ENCODE results near the gene RAB11FIP4. TPM values are rescaled to one million over a fixed set of nuclear protein-coding genes. Genes with fewer than 3 reads are reported as not detected.

RAB11FIP4 gene
- total RNA-seq, 1 donor, result 0.09 TPM

DNA sequence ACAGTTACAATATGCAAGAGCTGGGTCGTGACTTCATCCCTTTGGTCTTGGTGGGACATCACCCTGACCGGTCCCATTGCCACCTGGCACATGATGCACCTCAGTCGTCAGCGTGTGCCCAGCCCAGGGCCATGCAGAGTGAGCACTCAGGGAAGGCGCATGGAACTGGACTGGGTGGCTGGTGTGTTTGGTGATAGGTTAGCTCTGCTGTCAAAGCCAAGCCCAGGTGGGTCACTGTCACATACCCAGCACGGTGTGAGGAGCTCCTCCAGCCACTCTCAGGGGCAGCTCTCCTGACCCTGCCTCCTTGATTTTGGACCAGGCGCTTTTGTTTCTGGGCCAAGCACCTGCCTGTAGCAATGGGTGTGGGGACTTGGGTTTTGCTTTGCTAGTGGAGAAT, 180.9 kb downstream of the RAB11FIP4 start:
- H3K4me3 ChIP-seq (ENCODE audit: low read depth, low read length), result no peak overlapping the region
- DNase-seq (ENCODE audit: low read depth), result no peak
- no peak for TF ChIP-seq CTCF (IDR thresholded peaks at IDR 0.05; ENCODE audit: insufficient read depth, low read length)

DNA sequence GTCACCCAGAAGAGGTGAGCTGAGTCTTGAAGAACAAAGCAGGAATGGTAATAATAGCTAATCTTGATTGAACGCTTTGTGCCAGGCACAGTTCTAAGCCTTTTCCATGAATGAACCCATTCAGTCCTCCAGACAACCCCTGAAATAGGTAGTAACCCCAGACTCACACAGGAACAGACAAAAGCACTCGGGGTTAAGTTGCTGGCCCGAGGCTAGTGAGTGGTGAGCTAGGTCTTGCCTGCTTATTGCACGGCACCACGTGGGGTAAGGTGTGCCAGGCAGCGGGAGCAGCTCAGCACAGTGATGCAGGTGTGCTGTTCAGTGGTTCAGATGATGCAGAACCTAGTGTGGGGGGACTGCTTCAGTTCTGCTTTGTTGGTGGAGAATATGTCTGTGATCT, 181.6 kb downstream of the RAB11FIP4 start:
- DNase-seq (ENCODE audit: low read depth), result no peak
- H3K4me3 ChIP-seq (ENCODE audit: low read depth, low read length), result no peak overlapping the region
- TF ChIP-seq CTCF (IDR thresholded peaks at IDR 0.05; ENCODE audit: insufficient read depth, low read length), result no peak

DNA sequence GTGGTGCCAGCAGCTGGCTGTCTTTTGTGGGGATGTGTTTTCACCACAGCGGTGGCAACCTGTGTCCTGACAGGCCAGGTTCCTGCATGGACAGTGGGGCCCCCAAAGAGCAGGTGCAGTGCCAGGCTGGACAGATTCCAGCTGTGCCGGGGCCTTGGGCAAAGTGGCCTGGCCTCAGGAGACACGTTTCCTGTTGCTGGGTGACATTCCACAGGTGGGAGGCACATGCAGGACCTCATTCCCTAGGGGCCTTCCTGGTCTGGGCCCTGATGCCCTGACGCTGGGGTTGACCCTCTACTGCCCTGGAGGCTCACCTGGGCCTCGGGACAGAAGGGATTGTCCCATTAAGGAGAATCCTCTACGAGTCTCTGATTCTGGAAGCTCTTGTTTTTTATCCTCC, 182.4 kb downstream of the RAB11FIP4 start:
- no peak for DNase-seq (ENCODE audit: low read depth)
- H3K4me3 ChIP-seq (ENCODE audit: low read depth, low read length), result no peak overlapping the region
- TF ChIP-seq CTCF (IDR thresholded peaks at IDR 0.05; ENCODE audit: insufficient read depth, low read length), result no peak

GRCh38 chr17:31574458-31574857, 183.0 kb downstream of the RAB11FIP4 start:
- no peak for DNase-seq (ENCODE audit: low read depth)
- no peak for TF ChIP-seq CTCF (IDR thresholded peaks at IDR 0.05; ENCODE audit: insufficient read depth, low read length)
- no peak overlapping the region for H3K4me3 ChIP-seq (ENCODE audit: low read depth, low read length)

DNA sequence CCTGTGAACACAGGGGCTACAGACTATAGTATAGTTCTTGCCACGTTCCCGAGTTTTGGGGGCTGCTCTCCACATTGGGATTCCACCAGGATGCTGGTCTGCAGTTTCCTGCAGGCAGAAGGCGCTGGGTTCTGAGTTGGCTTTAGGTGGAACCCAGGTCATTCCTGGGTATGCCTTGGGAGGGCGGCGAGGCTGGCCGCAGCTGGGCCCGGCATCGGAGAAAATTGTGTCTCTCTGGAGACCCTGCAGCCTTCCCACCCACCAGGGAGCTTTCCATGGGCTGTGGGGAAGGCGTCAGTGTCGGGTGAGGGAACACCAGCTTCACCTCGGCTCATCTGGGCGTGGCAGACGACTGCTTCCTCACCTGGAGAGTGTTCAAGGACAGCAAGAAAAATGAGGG, 183.6 kb downstream of the RAB11FIP4 start:
- H3K4me3 ChIP-seq (ENCODE audit: low read depth, low read length), result no peak overlapping the region
- DNase-seq (ENCODE audit: low read depth), result no peak
- no peak for TF ChIP-seq CTCF (IDR thresholded peaks at IDR 0.05; ENCODE audit: insufficient read depth, low read length)

DNA sequence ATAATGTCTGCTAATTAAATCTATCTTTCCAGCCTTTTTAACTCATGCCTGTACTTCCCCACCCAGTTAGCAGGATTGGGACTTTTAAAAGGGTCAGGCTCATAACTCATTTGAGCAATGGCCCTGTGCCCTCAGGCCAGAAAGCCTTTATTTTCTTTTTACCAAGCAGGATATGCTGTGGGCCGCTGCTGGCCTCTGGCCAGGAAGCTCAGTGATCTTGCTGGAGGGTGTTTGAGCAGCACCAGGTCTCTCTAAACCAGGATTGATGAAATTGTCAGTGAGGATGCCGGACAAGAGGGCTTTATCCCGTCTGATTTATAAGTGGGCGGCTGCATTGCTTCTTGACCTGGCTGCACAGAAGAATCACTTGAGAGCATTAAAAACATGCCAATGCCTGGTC, 187.8 kb downstream of the RAB11FIP4 start:
- H3K4me3 ChIP-seq (ENCODE audit: low read depth, low read length), result no peak overlapping the region
- DNase-seq (ENCODE audit: low read depth), result no peak
- TF ChIP-seq CTCF (IDR thresholded peaks at IDR 0.05; ENCODE audit: insufficient read depth, low read length), result no peak

DNA sequence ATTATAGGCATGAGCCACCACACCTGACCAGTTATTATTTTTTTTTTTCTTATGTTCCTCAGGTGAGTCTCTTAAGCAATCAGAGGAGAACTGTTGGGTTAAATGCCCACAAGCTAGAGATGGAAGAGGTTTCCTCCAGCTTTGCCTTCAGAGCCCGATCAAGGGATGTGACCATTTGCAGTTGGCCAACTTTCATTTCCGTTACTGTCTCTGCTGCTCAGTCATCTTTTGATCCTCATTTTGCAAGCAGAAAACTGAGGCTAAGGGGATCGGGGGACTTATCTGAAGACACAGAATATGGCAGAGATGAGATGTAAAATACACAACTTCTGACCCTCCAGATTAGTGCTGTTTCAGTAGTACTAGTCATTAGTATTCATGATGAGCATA, 188.8 kb downstream of the RAB11FIP4 start:
- no peak for TF ChIP-seq CTCF (IDR thresholded peaks at IDR 0.05; ENCODE audit: insufficient read depth, low read length)
- no peak overlapping the region for H3K4me3 ChIP-seq (ENCODE audit: low read depth, low read length)
- no peak for DNase-seq (ENCODE audit: low read depth)

Data from fibroblast of the aortic adventitia (primary cell).